ENCODE data around the gene BTBD9. TPM values are rescaled to one million over a fixed set of nuclear protein-coding genes. Genes with fewer than 3 reads are reported as not detected.

The BTBD9 gene
- total RNA-seq, 4 donors from 2014 or later, result 9.2 to 16.3 (median 11.6) TPM

DNA sequence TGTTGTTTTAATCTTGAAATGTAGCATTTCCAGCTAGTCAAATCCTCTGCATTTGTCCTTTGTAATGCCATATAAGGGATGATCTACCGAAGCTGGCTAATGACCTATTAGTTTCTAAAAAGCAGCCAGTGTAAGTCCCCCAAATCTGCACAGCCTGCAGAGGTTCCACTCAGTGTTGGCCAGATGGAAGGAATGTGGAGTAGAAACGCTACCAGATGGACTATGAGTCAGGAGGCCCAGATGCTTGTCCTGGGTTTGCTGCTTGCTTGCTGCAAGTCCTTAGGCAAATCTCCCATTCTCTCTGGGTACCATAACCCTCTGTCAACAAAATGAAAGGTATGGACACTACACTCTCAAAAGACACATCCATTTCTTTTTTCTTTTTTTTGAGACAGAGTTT lies 149.8 kb downstream of the BTBD9 start:
- DNase-seq, result no peak
- 74 to 85% methylated on average over 1 to 2 of the region's 2 CpGs for WGBS, 2 donors
- Histone ChIP-seq H3K27me3 (no peaks in the 10 kb centered on the region), H3K27ac (no peak overlapping the region), H3K36me3 (no peaks in the 10 kb centered on the region), H3K9me3 (no peaks in the 10 kb centered on the region), H3K4me1 (peaks cover 0 to 13% (median 0%) of the 10 kb centered on the region in 3 donors), H3K4me3 (no peak overlapping the region)
- intact Hi-C loops (cut with DNase I), result loop anchor here (10.0 kb wide), 1 partner anchor 795 kb away; the partner anchor contains the start of gene MDGA1
- no peak for TF ChIP-seq POLR2A (IDR thresholded peaks at IDR 0.05)
- TF ChIP-seq, protein P1, sequence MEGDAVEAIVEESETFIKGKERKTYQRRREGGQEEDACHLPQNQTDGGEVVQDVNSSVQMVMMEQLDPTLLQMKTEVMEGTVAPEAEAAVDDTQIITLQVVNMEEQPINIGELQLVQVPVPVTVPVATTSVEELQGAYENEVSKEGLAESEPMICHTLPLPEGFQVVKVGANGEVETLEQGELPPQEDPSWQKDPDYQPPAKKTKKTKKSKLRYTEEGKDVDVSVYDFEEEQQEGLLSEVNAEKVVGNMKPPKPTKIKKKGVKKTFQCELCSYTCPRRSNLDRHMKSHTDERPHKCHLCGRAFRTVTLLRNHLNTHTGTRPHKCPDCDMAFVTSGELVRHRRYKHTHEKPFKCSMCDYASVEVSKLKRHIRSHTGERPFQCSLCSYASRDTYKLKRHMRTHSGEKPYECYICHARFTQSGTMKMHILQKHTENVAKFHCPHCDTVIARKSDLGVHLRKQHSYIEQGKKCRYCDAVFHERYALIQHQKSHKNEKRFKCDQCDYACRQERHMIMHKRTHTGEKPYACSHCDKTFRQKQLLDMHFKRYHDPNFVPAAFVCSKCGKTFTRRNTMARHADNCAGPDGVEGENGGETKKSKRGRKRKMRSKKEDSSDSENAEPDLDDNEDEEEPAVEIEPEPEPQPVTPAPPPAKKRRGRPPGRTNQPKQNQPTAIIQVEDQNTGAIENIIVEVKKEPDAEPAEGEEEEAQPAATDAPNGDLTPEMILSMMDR (IDR thresholded peaks at IDR 0.05), result no peak

DNA sequence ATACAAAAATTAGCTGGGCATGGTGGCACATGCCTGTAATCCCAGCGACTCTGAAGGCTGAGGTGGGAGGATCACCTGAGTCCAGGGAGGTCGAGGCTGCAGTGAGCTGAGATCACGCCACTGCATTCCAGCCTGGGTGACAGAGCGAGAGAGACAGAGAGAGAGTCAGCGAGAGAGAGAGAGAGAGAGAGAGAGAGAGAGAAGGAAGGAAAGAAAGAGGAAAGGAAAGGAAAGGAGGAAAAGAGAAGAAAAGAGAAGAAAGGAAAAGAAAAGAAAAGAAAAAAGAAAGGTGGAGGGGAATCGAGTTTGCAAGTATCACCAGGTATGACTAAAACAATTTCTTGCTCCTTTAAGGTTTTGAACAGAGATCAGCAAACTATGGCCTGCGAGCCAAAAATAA lies 152.3 kb downstream of the BTBD9 start:
- no peak for DNase-seq
- TF ChIP-seq POLR2A (IDR thresholded peaks at IDR 0.05), result no peak
- TF ChIP-seq, protein P1 (IDR thresholded peaks at IDR 0.05), result no peak
- Histone ChIP-seq H3K4me3 (no peak overlapping the region), H3K4me1 (peaks cover 0 to 13% (median 0%) of the 10 kb centered on the region in 3 donors), H3K9me3 (no peaks in the 10 kb centered on the region), H3K27ac (no peak overlapping the region), H3K27me3 (no peaks in the 10 kb centered on the region), H3K36me3 (no peaks in the 10 kb centered on the region)
- WGBS, 2 donors, result 82 to 84% methylated on average over 7 of the region's 7 CpGs
- intact Hi-C loops (cut with DNase I), result no loop called here

DNA sequence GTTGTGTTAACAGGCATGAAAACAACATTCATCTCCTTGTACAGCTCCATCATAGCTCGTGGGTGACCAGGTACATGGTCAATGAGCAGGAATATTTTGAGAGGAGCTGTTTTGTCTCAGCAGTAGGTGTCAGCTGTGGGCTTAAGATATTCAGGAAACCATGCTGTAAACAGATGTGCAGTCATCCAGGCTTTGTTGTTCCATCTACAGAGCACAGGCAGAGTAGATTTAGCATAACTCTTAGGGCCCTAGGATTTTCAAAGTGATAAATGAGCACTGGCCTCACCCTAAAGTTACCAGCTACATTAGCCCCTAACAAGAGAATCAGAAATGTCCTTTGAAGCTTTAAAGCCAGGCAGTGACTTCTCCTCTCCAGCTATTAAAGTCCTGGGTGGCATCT lies 154.2 kb downstream of the BTBD9 start:
- Histone ChIP-seq H3K27me3 (no peaks in the 10 kb centered on the region), H3K4me1 (peaks cover 0 to 5% (median 0%) of the 10 kb centered on the region in 3 donors), H3K9me3 (no peaks in the 10 kb centered on the region), H3K4me3 (no peak overlapping the region), H3K36me3 (no peaks in the 10 kb centered on the region), H3K27ac (no peak overlapping the region)
- DNase-seq, result no peak
- TF ChIP-seq, protein P1 (IDR thresholded peaks at IDR 0.05), result no peak
- no peak for TF ChIP-seq POLR2A (IDR thresholded peaks at IDR 0.05)
- 70 to 73% methylated on average over 1 of the region's 1 CpG for WGBS, 2 donors
- intact Hi-C loops (cut with DNase I), result no loop called here

DNA sequence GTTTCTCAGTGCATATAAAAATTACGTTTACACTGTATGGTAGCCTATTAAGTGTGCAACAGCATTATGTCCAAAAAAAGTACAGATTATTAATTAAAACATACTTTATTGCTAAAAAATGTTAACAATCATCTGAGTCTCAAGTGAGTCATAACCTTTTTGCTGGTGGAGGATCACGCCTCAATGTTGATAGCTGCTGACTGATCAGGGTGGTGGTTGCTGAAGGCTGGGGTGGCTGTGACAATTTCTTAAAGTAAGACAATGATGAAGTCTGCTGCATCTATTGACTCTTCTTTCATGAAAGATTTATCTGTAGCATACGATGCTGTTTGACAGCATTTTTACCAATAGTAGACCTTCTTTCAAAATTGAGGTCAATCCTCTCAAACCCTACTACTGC lies 155.1 kb downstream of the BTBD9 start:
- no peak for DNase-seq
- H3K4me3 ChIP-seq, result no peak overlapping the region
- no peaks in the 10 kb centered on the region for H3K27me3 ChIP-seq
- no peaks in the 10 kb centered on the region for H3K4me1 ChIP-seq
- TF ChIP-seq, protein P1 (IDR thresholded peaks at IDR 0.05), result no peak
- no peak for TF ChIP-seq POLR2A (IDR thresholded peaks at IDR 0.05)
- intact Hi-C loops (cut with DNase I), result no loop called here
- no peak overlapping the region for H3K27ac ChIP-seq
- WGBS, 2 donors, result 85 to 89% methylated on average over 3 of the region's 3 CpGs
- H3K36me3 ChIP-seq, result no peaks in the 10 kb centered on the region
- H3K9me3 ChIP-seq, result no peaks in the 10 kb centered on the region

DNA sequence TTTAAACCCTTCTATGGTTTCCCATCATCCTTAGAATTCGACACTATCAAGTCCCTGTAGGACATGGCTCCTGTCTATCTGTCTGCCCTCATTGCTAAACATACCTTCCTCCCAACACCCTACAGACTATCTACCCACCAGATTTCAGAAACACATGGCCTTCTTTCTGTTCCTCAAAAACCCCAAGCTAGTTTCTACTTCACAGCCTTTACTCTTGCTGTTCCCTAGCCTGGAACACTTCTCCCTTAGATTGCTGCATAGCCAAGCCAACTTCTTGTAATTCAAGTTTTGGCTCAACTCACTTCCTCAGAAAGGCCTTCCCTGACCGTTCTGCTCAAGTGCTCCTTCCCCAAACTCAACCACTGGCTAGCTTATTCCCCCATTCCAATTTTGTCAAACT lies 156.2 kb downstream of the BTBD9 start:
- no peak overlapping the region for H3K4me3 ChIP-seq
- H3K27ac ChIP-seq, result no peak overlapping the region
- H3K36me3 ChIP-seq, result no peaks in the 10 kb centered on the region
- TF ChIP-seq, protein P1 (IDR thresholded peaks at IDR 0.05), result no peak
- no peak for TF ChIP-seq POLR2A (IDR thresholded peaks at IDR 0.05)
- H3K27me3 ChIP-seq, result no peaks in the 10 kb centered on the region
- intact Hi-C loops (cut with DNase I), result no loop called here
- no peak for DNase-seq
- no peaks in the 10 kb centered on the region for H3K4me1 ChIP-seq
- H3K9me3 ChIP-seq, result no peaks in the 10 kb centered on the region
- 65 to 71% methylated on average over 2 of the region's 2 CpGs for WGBS, 2 donors
